ENCODE measurements around the gene NCOA4.
"Not testable (repeated sequence)": the region's sequence is repeated elsewhere in the genome, so short reads cannot be mapped to it uniquely, and the experiment has no call there.

The NCOA4 gene

DNA sequence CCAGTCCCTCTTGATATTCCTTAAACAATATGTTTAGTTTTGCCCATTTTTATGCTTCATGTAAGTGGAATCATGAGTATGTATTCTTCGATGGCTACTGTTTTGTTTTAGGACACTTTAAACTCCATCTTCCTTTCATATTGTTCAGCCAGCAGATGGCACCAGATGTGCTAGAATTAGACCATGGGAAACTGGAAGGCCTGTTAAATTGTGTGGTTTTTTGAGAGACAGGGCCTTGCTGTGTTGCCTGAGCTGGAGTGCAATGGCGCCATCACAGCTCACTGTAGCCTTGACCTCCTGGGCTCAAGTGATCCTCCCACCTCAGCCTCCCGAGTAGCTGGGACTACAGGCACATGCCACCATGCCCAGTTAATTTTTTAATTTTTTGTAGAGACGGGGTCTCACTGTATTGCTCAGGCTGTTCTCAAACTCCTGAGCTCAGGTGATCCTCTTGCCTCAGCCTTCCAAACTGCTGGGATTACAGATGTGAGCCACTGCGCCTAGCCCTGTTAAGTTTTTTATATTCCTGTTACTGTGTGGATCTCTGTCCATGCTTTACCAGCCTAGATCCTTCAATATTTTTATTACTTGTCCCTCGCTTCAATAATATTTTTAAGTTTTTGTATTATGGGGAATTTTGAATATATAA lies 46.8 kb downstream of the NCOA4 start:
- DNase-seq (ENCODE audit: low read depth in 2 of 2) = not testable (repeated sequence)

GRCh38 chr10:45981367-45981766 lies 49.1 kb downstream of the NCOA4 start:
- not testable (repeated sequence) for DNase-seq (ENCODE audit: low read depth in 2 of 2)

DNA sequence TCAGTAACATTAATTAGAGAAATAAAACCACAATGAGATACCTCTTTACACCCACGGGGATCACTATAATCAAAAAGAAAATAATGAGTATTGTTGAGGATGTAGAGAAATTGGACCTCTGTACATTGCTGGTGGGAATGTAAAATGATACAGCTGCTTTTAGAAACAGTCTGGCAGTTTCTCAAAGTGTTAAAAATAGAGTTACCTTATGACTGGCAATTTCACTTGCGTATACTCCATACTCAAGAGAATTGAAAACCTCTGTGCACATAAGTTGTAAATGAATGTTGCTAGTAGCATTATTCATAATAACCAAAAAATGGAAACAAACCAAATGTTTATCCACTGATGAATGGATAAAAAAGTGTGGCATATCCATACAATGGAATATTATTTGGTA lies 51.9 kb downstream of the NCOA4 start:
- not testable (repeated sequence) for DNase-seq (ENCODE audit: low read depth in 2 of 2)

GRCh38 chr10:45974041-45974440 lies 56.4 kb downstream of the NCOA4 start:
- DNase-seq (ENCODE audit: low read depth in 2 of 2) = not testable (repeated sequence)

GRCh38 chr10:45972813-45973169 lies 57.6 kb downstream of the NCOA4 start:
- not testable (repeated sequence) for DNase-seq (ENCODE audit: low read depth in 2 of 2)

- peak; percentile 81 to 85 for DNase-seq (ENCODE audit: low read depth in 2 of 2)
Observed at GRCh38 chr10:45972106-45972812, 58.2 kb downstream of the NCOA4 start, which contains the start of gene TIMM23. TSS of gene TIMM23 (plus strand) at chr10:45972489. CDS start at chr10:45972625, 136 bp downstream.

- DNase-seq (ENCODE audit: low read depth in 2 of 2) = not testable (repeated sequence)
Observed at GRCh38 chr10:45971742-45972105, 58.7 kb downstream of the NCOA4 start.

DNA sequence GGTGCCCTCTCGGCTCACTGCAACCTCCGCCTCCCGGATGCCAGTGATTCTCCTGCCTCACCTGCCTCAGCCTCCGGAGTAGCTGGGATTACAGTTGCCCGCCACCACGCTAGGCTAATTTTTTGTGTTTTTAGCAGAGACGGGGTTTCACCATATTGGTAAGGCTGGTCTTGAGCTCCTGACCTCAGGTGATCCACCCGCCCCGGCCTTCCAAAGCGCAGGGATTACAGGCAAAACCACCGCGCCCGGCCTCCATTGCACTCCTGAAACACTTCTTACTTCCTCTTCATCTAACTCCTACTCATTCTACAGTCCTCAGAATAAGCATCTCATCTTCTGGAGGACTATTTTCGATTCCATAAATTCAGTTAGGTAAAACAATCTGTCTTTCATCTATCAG lies 59.4 kb downstream of the NCOA4 start:
- not testable (repeated sequence) for DNase-seq (ENCODE audit: low read depth in 2 of 2)

DNA sequence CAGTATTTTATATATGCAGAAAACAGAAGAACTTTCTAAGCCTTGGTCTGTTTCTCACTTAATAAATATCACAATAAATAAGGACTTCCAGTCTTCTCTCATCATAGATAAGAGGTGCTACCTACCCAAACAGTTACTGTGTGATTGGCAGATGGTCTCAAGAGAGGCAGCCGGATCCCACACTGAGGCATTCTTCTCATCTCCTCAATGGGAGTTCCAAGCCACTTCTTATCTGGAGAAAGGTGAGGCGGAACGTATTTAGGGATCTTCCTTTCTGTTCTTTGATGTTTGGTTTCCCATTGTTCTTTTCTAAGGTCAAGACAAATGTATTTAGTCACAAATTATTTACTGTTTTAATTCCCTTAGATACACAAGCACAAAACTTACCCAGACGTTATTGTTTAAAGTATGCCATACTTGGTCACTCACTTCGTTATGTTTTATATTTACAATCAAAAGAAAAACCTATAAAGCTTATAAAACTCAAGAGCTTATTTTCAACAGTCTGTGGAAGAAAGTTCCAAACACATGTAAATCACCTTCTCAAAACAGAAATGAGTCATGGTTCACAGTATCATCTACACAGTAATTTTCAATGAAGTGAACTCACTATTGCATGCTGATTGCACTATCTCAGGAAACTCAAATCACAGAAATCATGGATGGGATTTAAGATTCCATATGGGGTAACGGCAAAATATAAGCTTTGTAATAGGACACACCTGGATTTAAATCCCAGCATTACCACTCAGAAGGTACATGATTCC lies 67.6 kb downstream of the NCOA4 start:
- DNase-seq (ENCODE audit: low read depth in 2 of 2) = not testable (repeated sequence)

GRCh38 chr10:45957928-45958327 lies 72.5 kb downstream of the NCOA4 start:
- not testable (repeated sequence) for DNase-seq (ENCODE audit: low read depth in 2 of 2)

GRCh38 chr10:45956634-45957033 lies 73.8 kb downstream of the NCOA4 start:
- not testable (repeated sequence) for DNase-seq (ENCODE audit: low read depth in 2 of 2)

Measured in stimulated activated CD4-positive, alpha-beta T cell treated with anti-CD3 and anti-CD28 coated beads, Interleukin-12 subunit alpha, Interleukin-12 subunit beta, amount 100 ng/mL, for 24 hours (primary cell).